Measurements from ENCODE around the gene KRTAP20-2. TPM values are rescaled to one million over a fixed set of nuclear protein-coding genes. Genes with fewer than 3 reads are reported as not detected.

The KRTAP20-2 gene
- total RNA-seq, 1 donor from 2014 or later = not detected

DNA sequence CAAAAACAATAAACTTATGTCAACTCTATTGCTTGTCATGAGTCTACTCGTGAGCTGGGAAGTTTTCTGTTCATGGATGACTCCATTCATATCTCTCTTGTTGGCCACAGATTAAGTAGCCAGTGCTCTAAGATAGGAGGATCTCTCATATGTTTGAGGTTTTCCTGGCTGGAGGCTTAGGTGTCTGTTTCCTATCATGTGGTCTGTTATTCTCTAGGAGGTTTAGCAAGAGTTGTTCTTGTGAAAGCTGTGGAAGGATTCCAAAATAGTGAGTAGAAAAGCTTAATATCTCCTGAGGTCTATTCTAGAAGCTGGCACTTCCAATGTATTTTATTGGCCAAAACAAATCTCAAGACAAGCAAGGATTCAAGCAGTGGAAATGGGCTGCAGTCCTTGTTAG, 5.8 kb upstream of the KRTAP20-2 start:
- no peak overlapping the region for H3K27ac ChIP-seq
- H3K4me3 ChIP-seq = no peak overlapping the region
- TF ChIP-seq, protein P1, sequence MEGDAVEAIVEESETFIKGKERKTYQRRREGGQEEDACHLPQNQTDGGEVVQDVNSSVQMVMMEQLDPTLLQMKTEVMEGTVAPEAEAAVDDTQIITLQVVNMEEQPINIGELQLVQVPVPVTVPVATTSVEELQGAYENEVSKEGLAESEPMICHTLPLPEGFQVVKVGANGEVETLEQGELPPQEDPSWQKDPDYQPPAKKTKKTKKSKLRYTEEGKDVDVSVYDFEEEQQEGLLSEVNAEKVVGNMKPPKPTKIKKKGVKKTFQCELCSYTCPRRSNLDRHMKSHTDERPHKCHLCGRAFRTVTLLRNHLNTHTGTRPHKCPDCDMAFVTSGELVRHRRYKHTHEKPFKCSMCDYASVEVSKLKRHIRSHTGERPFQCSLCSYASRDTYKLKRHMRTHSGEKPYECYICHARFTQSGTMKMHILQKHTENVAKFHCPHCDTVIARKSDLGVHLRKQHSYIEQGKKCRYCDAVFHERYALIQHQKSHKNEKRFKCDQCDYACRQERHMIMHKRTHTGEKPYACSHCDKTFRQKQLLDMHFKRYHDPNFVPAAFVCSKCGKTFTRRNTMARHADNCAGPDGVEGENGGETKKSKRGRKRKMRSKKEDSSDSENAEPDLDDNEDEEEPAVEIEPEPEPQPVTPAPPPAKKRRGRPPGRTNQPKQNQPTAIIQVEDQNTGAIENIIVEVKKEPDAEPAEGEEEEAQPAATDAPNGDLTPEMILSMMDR (IDR thresholded peaks at IDR 0.05) = no peak
- no peak for DNase-seq
- no peaks in the 10 kb centered on the region for H3K4me1 ChIP-seq
- H3K27me3 ChIP-seq (ENCODE audit: low read depth) = no peaks in the 10 kb centered on the region
- no peaks in the 10 kb centered on the region for H3K9me3 ChIP-seq
- H3K36me3 ChIP-seq = no peaks in the 10 kb centered on the region
- intact Hi-C loops (cut with DNase I) = no loop called here
- no peak for ATAC-seq

DNA sequence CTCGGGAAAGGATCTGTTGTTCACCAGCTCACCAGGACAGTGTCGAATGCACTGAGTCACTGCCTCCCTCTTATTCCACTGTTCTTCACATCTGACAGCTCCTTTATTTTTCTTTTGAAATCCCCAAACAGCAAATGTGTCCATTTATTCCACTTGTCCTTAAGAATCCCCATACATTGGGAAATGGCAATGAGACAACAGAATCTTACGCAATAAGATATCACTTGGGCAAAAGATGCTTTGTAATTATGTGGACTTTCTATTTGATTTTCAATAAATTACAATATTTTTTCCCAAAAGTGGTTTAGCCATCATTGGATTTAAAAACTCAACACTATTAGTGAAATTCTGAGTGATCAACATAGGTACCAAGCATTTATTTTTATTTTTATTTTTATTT, 3.7 kb downstream of the KRTAP20-2 start:
- DNase-seq (no peak), ATAC-seq (no peak)
- Histone ChIP-seq H3K4me3 (no peak overlapping the region), H3K27me3 (ENCODE audit: low read depth) (no peaks in the 10 kb centered on the region), H3K36me3 (no peaks in the 10 kb centered on the region), H3K27ac (no peak overlapping the region), H3K4me1 (no peaks in the 10 kb centered on the region), H3K9me3 (no peaks in the 10 kb centered on the region)
- intact Hi-C loops (cut with DNase I) = no loop called here
- TF ChIP-seq, protein P1 (IDR thresholded peaks at IDR 0.05) = no peak

DNA sequence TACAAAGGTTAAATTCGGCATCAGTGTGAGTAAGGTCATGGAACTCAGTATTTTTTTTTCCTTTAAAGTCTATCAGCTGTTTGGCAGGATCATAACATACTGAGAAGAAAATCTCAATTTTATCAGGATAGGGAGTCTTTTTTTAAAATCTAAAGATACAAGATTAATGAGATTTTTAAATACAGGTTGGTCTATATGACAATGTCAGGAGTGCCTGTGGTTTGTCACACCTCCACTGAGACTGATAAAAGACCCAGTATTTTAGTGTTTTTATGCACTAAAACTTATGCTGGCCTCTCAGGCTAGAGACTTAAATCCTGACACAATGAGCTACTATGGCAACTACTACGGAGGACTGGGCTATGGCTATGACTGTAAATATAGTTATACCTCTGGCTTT, 7.6 kb downstream of the KRTAP20-2 start, which contains the start of gene KRTAP20-3:
Gene KRTAP20-3, plus strand, starts transcription at position 301 of the 400 bp plus-strand sequence.
- no peak within 1 kb of the TSS for H3K27ac ChIP-seq
- no peak for DNase-seq
- no peaks in the 10 kb centered on the region for H3K27me3 ChIP-seq (ENCODE audit: low read depth)
- ATAC-seq = no peak
- no peaks in the 10 kb centered on the region for H3K36me3 ChIP-seq
- H3K4me3 ChIP-seq = no peak within 1 kb of the TSS
- H3K9me3 ChIP-seq = no peaks in the 10 kb centered on the region
- intact Hi-C loops (cut with DNase I) = no loop called here
- no peaks in the 10 kb centered on the region for H3K4me1 ChIP-seq
- TF ChIP-seq, protein P1 (IDR thresholded peaks at IDR 0.05) = no peak

DNA sequence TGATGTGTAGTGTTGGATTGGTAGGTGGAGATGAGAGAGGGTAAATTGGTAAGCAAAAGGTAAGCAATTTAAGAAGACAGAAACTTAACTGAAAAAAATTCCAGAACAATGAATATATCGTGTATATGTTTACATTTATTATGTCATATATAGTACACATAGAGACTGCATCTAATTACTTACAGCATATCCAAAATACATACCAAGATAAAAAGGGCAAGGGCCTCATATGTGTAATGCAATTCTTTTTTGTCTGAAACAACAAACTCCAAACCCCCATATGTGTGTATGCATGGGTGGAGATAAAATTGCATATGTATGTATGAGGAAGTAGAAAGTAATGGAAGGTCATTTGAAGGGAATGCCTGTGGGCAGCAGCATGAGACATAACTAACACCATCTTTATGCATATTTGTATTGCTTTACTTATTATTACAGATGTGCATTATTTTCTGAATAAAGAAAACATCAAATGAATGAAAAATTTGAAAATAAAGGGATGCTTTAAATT, 12.0 kb downstream of the KRTAP20-2 start:
- Histone ChIP-seq H3K27ac (no peak overlapping the region), H3K36me3 (no peaks in the 10 kb centered on the region), H3K27me3 (ENCODE audit: low read depth) (no peaks in the 10 kb centered on the region), H3K9me3 (no peaks in the 10 kb centered on the region), H3K4me1 (no peaks in the 10 kb centered on the region), H3K4me3 (no peak overlapping the region)
- intact Hi-C loops (cut with DNase I) = no loop called here
- DNase-seq (no peak), ATAC-seq (no peak)
- TF ChIP-seq, protein P1 (IDR thresholded peaks at IDR 0.05) = no peak

DNA sequence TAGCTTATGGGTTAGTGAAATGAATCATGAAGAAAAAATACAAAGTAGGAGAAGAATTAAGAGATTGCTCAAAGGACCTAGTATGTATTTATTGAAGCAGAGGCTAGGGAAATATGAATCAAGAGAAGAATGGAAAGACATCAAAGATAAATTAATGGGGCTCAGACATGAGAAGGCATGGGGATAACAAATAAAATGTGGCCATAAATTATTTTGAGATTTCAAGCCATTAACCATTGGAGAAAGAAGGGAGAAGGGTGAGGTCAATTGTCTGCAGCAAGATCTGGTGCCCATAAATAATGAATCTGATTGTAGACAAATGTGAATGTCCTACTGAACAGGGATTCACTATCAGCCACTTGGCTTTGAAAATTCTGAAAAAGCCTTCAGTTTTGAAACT, 17.9 kb downstream of the KRTAP20-2 start:
- Histone ChIP-seq H3K4me1 (no peaks in the 10 kb centered on the region), H3K27me3 (ENCODE audit: low read depth) (no peaks in the 10 kb centered on the region), H3K9me3 (no peaks in the 10 kb centered on the region), H3K4me3 (no peak overlapping the region), H3K36me3 (no peaks in the 10 kb centered on the region), H3K27ac (no peak overlapping the region)
- no peak for ATAC-seq
- TF ChIP-seq, protein P1 (IDR thresholded peaks at IDR 0.05) = no peak
- intact Hi-C loops (cut with DNase I) = no loop called here
- DNase-seq = no peak

DNA sequence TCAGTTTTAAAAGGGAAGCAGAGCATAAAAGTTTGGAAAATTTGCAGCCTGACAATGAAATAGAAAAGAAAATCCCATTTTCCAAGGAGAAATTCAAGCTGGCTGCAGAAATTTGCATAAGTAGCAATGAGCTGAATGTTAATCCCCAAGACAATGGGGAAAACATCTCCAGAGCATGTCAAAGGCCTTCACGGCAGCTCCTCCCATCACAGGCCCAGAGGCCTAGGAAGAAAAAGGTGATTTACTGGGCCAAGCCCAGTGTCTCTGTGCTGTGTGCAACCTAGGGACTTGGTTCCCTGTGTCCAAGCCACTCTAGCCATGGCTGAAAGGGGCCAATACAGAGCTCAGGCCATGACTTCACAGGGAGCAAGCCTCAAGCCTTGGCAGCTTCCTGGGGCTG, 33.8 kb downstream of the KRTAP20-2 start:
- ATAC-seq = no peak
- intact Hi-C loops (cut with DNase I) = no loop called here
- TF ChIP-seq, protein P1 (IDR thresholded peaks at IDR 0.05) = no peak
- H3K4me3 ChIP-seq = no peak overlapping the region
- no peaks in the 10 kb centered on the region for H3K9me3 ChIP-seq
- no peak overlapping the region for H3K27ac ChIP-seq
- H3K4me1 ChIP-seq = no peaks in the 10 kb centered on the region
- no peaks in the 10 kb centered on the region for H3K27me3 ChIP-seq (ENCODE audit: low read depth)
- no peaks in the 10 kb centered on the region for H3K36me3 ChIP-seq
- DNase-seq = no peak
